ENCODE data around the gene CEP350.

The CEP350 gene

DNA sequence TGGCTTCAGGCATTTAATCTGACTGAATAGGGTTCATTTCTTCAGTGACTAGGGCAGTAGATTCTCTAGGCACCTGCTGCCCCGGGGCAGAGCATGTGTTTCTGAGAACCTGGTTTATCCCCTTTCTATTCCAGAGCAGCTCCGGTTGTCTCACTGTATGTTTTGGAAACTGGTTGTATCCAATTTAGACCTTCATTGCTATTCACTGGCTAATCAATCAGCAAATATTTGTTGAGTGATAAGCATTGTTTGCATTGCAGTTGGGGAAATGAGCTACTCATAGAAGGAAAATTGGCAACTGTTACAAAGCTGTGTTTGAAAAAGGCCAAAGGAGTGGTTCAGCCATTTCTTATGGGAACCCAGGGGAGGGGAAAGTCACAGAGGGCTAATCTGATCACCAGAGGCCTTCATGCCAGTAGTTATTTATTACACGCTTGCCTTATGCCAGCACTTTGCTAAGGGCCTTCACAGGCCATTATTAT lies 203.0 kb downstream of the CEP350 start:
- DNase-seq = no peak

GRCh38 chr1:180158149-180159147 lies 203.8 kb downstream of the CEP350 start:
- no peak for DNase-seq

GRCh38 chr1:180160357-180160756 lies 205.7 kb downstream of the CEP350 start:
- DNase-seq = no peak

DNA sequence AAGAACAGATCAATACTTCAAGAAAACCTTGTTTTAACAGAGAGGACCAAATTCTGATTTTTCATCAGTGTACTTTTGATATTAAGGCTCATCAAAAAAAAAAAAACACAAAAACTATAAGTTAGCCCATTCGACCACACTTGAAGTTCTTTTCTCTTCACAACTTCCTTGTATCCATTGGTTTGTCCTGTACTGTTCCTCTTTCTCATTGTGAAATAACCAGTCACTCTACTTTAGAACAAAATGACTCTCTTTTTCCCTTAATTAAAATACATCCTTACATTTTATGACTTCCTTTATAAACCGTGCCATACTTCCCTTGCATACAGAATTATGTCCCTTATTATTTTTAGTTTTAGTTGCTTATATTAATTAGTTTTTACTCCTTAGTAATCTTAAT lies 208.4 kb downstream of the CEP350 start:
- no peak for DNase-seq
